GM19239 (cell line): ENCODE results near the gene MRGPRG.
"Not testable (repeated sequence)": the region's sequence is repeated elsewhere in the genome, so short reads cannot be mapped to it uniquely, and the experiment has no call there.

Experiments used
- DNase-seq: peaks from one replicate; pipeline ENCODE4 v3.0.0; 2011; ENCODE audit warnings: low spot score; ENCODE audit not compliant: insufficient read length
- FAIRE-seq: peaks from 2 replicates; lab custom pipeline; 2011; peaks lifted over from hg19 to GRCh38; lab: Jason Lieb, UNC

MRGPRG gene

GRCh38 chr11:3181725-3182461 is 36.7 kb downstream of the MRGPRG start:
- DNase-seq = no peak
- FAIRE-seq = no peak

DNA sequence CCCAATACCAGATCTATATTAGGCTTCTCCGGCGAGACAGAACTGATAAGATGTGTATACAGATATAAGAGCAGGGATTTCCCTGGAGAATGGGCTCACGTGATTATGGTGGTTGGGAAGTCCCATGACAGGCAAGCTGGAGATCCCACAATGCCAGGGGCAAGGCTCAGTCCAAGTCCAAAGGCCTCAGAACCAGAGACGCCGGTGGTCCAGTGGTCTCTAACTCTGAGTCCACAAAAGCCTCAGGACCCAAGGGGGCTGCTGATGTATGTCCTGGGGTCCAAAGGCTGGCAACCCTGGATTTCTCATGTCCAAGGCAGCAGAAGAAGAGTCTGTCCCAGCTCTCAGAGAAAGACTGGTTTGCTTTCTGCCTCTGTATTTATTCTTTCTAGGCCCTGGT is 37.7 kb downstream of the MRGPRG start:
- FAIRE-seq (no peak), DNase-seq (no peak)

DNA sequence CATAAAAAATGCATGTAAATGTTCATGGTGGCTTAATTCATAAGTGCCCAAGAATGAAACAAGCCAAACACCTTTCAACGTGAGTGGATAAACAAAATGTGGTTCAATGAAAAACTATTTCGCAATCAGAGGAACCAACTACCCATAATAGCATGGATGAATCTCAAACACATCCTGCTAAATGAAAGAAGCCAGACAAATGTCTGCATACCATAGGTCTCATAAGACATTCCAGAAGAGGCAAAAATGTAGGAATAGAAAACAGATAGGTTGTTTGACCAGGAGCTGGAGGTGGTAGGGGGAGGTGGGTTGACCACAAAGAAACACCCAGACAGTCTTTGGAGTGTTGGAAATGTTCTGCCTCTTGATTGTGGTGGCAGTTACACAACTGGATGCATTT is 40.3 kb downstream of the MRGPRG start:
- DNase-seq (no peak), FAIRE-seq (no peak)

DNA sequence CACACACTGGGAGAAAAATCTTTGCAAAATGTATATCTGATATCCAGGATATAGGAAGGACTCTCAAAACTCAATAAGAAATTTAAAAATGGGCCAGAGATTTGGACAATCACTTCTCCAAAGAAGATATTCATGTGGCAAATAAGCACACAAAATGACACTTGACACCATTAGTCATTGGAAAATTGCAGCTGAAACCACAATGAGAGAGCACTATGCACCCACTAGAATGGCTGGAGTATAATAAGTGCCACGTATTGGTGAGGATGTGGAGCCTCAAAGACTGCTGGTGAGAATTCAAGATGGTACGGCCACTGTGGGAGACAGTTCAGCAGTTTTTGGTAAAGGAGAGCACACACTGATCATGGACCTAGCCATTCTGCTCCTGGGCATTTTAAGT is 40.7 kb downstream of the MRGPRG start:
- DNase-seq = no peak
- FAIRE-seq = no peak

- FAIRE-seq = no peak
- DNase-seq = no peak
Observed at GRCh38 chr11:3176487-3176886, 42.1 kb downstream of the MRGPRG start.

DNA sequence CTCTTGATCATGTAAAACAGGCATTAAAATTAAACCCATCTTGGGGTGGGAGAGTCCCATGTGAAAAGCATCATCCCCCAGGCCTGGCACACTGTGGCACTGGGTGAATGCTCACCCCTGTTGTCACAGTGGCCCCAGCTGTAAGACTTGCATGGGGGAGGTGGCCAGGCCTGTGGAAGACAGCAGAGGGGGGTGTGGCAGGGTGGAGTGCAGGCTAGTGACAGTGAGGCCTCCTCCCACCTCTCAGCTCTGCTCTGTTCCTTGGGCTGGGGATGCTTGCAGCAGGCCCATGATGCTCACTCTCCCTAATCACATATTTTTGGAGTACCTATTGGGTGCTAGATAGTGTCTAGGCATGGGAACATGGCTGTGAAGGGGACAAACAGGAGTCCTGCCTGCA is 43.4 kb downstream of the MRGPRG start:
- DNase-seq (no peak), FAIRE-seq (no peak)

DNA sequence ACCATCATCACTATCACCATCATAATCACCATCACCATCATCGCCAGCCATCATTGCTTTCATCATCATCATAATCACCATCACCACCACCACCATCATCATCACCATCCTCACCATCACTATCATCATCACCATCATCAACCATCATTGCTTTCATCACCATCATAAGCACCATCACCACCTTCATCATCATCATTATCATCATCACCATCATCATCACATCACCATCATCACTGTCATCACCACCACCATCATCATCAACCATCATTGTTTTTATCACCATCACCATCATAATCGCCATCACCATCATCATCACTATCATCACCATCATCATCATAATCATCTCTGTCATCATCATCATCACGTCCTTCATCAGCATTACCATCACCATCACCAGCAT is 44.2 kb downstream of the MRGPRG start:
- no peak for FAIRE-seq
- no peak for DNase-seq

DNA sequence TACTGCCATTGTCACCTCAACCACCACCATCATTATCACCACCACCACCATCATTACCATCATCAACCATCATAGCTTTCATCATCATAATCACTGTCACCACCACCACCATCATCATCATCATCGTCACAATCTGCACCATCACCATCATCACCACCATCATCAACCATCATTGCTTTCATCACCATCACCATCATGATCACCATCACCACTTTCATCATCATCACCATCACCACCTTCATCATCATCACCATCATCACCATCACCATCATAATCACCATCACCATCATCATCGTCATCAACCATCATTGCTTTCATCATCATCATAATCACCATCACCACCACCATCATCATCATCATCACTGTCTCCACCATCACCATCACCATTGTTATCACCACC is 44.8 kb downstream of the MRGPRG start:
- FAIRE-seq (no peak), DNase-seq (no peak)

- no peak for DNase-seq
- no peak for FAIRE-seq
Observed at GRCh38 chr11:3171931-3172560, 46.6 kb downstream of the MRGPRG start.

GRCh38 chr11:3170756-3171650 is 47.6 kb downstream of the MRGPRG start:
- no peak for FAIRE-seq

GRCh38 chr11:3170044-3170755 is 48.4 kb downstream of the MRGPRG start:
- no peak for DNase-seq
- no peak for FAIRE-seq

More at GRCh38 chr11:3170756-3171650, 47.6 kb downstream of the MRGPRG start:
- DNase-seq = no peak

GRCh38 chr11:3169255-3170043 is 49.2 kb downstream of the MRGPRG start:
- no peak for FAIRE-seq
- no peak for DNase-seq

- not testable (repeated sequence) for DNase-seq, FAIRE-seq
Observed at GRCh38 chr11:3168742-3169254, 49.8 kb downstream of the MRGPRG start.
